MG63 (cell line): Measurements from ENCODE around the gene SETD2. TPM values are rescaled to one million over a fixed set of nuclear protein-coding genes. Genes with fewer than 3 reads are reported as not detected.
A peak's percentile ranks its signal among the peaks of the same experiment; 100 is the strongest.

Experiments
- DNase-seq: peaks from one replicate; pipeline ENCODE4 v3.0.0-alpha.2; 2020
- H3K27me3 ChIP-seq: fragments of 250-450 bp; sonication (Bioruptor Pico); 2 replicates; pipeline ENCODE4 v1.5.1; 2020; ENCODE audit warnings: mild to moderate bottlenecking, moderate library complexity
- H3K36me3 ChIP-seq: fragments of 250-450 bp; sonication (Bioruptor Pico); 2 replicates; pipeline ENCODE4 v1.5.1; 2020; ENCODE audit warnings: mild to moderate bottlenecking, moderate library complexity
- H3K4me3 ChIP-seq: fragments of 250-450 bp; sonication (Bioruptor Pico); 2 replicates; pipeline ENCODE4 v1.5.1; 2020; ENCODE audit warnings: mild to moderate bottlenecking, moderate library complexity
- H3K9me3 ChIP-seq: fragments of 250-450 bp; sonication (Bioruptor Pico); 2 replicates; pipeline ENCODE4 v1.5.1; 2020; ENCODE audit warnings: mild to moderate bottlenecking, moderate library complexity
- total RNA-seq: library from RNA; depleted of rRNA; stranded (reverse); fragments of >200 nt; shearing (Covaris generic); gene quantifications from 2 replicates; pipeline ENCODE4 v1.2.3, GENCODE V29; 2014; ENCODE audit warnings: low replicate concordance

SETD2 gene
- total RNA-seq, 1 experiment from 2014 or later = 8.1 TPM

- Histone ChIP-seq H3K9me3 (no peaks in the 10 kb centered on the region), H3K27me3 (no peaks in the 10 kb centered on the region), H3K36me3 (no peaks in the 10 kb centered on the region), H3K4me3 (no peak overlapping the region)
- DNase-seq = no peak
Measured at GRCh38 chr3:47000922-47001730, 162.8 kb downstream of the SETD2 start.

DNA sequence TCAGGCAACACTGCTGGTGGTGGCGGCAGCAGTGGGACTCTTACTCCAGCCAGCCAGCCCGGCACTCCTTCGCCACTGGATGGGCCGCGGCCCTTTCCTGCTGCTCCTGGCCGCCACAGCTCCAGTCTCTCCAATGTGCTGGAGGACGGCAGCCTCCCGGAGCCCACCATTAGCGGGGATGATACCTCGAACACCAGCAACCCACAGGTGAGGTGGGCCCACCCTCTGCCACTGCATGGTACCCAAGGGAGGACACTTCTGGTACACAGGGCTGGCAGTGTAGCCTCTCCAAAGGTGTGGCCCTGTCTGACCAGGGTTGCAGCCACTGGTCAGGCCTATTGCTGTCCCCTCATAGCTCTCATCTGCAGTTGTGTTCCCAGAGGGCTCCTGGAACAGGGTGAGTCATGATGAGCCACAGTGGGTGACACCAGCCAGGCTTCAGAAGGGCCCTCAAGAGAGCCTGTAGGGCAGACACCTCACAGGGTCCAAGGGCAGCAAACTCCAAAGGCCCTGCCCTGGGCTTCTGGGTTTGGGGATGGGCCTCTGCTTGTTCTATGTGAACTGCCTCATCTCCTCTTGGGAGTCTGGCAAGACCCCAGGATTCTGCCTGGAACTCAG, 163.6 kb downstream of the SETD2 start:
- H3K27me3 ChIP-seq = no peaks in the 10 kb centered on the region
- no peaks in the 10 kb centered on the region for H3K36me3 ChIP-seq
- no peaks in the 10 kb centered on the region for H3K9me3 ChIP-seq
- no peak for DNase-seq
- no peak overlapping the region for H3K4me3 ChIP-seq

- no peaks in the 10 kb centered on the region for H3K9me3 ChIP-seq
- H3K36me3 ChIP-seq = no peaks in the 10 kb centered on the region
- no peak for DNase-seq
- H3K27me3 ChIP-seq = no peaks in the 10 kb centered on the region
- H3K4me3 ChIP-seq = no peak overlapping the region
Measured at GRCh38 chr3:46999516-47000197, 164.3 kb downstream of the SETD2 start.

GRCh38 chr3:46998852-46999515, 164.9 kb downstream of the SETD2 start:
- Histone ChIP-seq H3K36me3 (no peaks in the 10 kb centered on the region), H3K9me3 (no peaks in the 10 kb centered on the region), H3K27me3 (no peaks in the 10 kb centered on the region), H3K4me3 (no peak overlapping the region)
- DNase-seq = no peak

GRCh38 chr3:46998121-46998851, 165.6 kb downstream of the SETD2 start:
- Histone ChIP-seq H3K27me3 (no peaks in the 10 kb centered on the region), H3K36me3 (no peaks in the 10 kb centered on the region), H3K4me3 (no peak overlapping the region), H3K9me3 (no peaks in the 10 kb centered on the region)
- peak; percentile 15 for DNase-seq

- no peak for DNase-seq
- Histone ChIP-seq H3K36me3 (no peaks in the 10 kb centered on the region), H3K27me3 (no peaks in the 10 kb centered on the region), H3K4me3 (no peak overlapping the region), H3K9me3 (no peaks in the 10 kb centered on the region)
Measured at GRCh38 chr3:46997453-46998091, 166.3 kb downstream of the SETD2 start.

GRCh38 chr3:46996689-46997452, 167.0 kb downstream of the SETD2 start:
- no peaks in the 10 kb centered on the region for H3K9me3 ChIP-seq
- no peaks in the 10 kb centered on the region for H3K36me3 ChIP-seq
- DNase-seq = no peak
- no peaks in the 10 kb centered on the region for H3K27me3 ChIP-seq
- H3K4me3 ChIP-seq = no peak overlapping the region

- no peak for DNase-seq
- no peaks in the 10 kb centered on the region for H3K27me3 ChIP-seq
- no peak overlapping the region for H3K4me3 ChIP-seq
- no peaks in the 10 kb centered on the region for H3K9me3 ChIP-seq
- H3K36me3 ChIP-seq = no peaks in the 10 kb centered on the region
Measured at GRCh38 chr3:46995901-46996562, 167.9 kb downstream of the SETD2 start.

DNA sequence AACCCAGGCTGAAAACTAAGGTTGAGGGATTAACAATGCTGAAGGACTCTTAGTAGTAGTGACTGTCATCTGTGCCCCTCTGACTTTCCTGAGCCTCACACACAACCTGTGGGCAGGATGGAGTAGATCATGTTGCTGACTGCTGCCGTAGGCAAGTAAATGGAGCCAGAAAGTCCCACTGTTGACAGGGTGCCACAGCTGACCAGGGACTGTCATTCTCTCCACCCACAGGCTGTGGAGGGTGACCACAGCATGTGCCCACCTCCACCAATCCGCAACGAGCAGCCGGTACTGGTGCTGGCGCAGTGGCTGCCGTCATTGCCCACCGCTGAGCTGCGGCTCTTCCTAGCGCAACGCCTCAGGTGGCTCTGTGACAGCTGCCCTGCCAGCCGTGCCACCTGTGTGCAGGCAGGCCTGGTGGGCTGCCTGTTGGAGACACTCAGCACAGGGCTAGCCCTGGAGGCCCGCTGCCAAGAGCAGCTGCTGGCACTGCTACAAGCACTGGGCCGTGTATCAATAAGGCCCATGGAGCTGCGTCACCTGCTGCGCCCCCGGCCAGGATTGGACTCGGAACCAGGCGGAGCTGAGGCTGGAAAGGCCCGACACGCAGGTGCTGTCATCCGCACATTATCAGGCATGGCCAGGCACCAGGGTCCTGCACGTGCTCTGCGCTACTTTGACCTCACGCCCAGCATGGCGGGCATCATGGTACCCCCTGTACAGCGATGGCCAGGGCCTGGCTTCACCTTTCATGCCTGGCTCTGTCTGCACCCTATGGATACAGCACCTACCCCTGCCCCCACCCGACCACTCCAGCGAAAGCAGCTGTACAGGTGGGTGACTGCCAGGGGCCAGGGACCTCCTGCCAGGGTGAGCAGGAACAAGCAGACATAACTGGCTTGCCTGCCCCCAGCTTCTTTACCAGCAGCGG, 168.8 kb downstream of the SETD2 start:
- Histone ChIP-seq H3K9me3 (no peaks in the 10 kb centered on the region), H3K36me3 (no peaks in the 10 kb centered on the region), H3K4me3 (no peak overlapping the region), H3K27me3 (no peaks in the 10 kb centered on the region)
- no peak for DNase-seq

DNA sequence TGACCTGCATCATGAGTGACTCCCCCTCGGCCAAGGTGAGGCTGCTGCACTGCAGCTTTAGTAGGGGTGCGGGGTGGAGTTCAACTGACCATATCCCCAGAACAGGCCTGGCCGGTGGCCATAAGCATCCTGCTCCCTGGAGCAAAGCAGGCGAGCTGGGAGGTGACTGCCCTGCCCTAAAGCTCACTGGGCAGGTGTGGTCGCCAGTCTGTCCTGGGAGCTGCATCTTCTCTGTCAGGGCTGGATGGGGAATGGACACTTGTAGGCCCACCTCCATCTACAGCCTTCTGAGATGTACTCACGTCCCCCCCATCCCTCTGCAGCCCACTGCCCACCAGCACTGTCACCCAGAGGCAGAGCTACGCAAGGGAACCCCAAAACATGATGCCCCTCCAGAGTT, 169.9 kb downstream of the SETD2 start:
- H3K4me3 ChIP-seq = no peak overlapping the region
- DNase-seq = no peak
- no peaks in the 10 kb centered on the region for H3K27me3 ChIP-seq
- H3K36me3 ChIP-seq = no peaks in the 10 kb centered on the region
- no peaks in the 10 kb centered on the region for H3K9me3 ChIP-seq

- Histone ChIP-seq H3K4me3 (no peak overlapping the region), H3K9me3 (no peaks in the 10 kb centered on the region), H3K36me3 (no peaks in the 10 kb centered on the region), H3K27me3 (no peaks in the 10 kb centered on the region)
- no peak for DNase-seq
Measured at GRCh38 chr3:46993292-46993691, 170.6 kb downstream of the SETD2 start.

DNA sequence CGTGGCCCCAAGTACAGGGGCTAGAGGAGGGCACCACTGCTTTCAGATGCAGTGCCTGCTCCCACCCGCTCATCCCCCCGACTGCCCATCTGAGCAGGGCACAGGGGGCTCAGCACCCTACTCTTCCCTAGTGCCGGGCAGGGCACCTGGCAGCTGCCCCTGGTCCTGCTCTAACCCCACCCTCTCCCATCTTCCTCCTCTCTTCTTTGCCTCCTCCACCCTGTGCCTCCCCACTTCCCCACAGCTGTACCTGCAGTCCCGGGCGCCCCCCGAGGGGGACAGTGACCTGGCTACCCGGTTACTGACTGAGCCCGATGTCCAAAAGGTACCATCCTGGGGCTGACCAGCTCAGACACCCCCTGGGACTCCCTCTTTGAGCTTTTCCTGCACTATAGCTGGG, 171.7 kb downstream of the SETD2 start:
- Histone ChIP-seq H3K36me3 (no peaks in the 10 kb centered on the region), H3K4me3 (no peak overlapping the region), H3K9me3 (no peaks in the 10 kb centered on the region), H3K27me3 (no peaks in the 10 kb centered on the region)
- DNase-seq = no peak

DNA sequence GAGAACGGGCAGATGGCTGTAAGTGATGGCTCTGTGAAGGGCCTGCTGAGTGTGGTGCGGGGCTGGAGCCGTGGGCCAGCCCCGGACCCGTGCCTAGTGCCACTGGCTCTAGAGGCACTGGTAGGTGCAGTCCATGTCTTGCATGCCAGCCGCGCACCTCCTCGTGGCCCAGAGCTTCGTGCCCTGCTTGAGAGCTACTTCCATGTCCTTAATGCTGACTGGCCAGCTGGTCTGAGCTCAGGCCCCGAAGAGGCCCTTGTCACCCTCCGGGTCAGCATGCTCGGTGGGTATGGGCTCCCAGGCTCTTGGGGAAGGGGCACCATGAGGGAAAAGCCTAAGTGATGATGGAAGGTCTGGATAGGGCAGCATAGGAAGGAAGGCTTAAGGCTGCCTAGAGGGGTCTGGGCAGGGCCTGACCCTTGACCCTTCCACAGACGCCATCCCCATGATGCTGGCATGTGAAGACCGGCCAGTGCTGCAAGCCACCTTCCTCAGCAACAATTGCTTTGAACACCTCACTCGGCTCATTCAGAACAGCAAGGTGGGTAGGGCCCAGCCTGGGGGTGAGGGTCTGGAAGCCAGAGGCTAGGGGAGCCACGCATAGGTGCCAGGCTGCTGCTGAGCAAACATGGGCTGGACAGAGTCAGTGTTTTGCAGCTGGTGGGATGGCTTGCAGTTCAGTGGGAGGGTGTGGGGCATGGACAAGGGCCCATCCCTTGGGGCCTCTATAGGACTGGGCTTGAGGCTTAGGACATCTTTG, 172.3 kb downstream of the SETD2 start:
- H3K27me3 ChIP-seq = no peaks in the 10 kb centered on the region
- DNase-seq = no peak
- no peak overlapping the region for H3K4me3 ChIP-seq
- H3K9me3 ChIP-seq = no peaks in the 10 kb centered on the region
- no peaks in the 10 kb centered on the region for H3K36me3 ChIP-seq
